ENCODE measurements around the gene HELZ. TPM values are rescaled to one million over a fixed set of nuclear protein-coding genes. Genes with fewer than 3 reads are reported as not detected.
"Not testable (repeated sequence)": the region's sequence is repeated elsewhere in the genome, so short reads cannot be mapped to it uniquely, and the experiment has no call there.

Gene HELZ
- total RNA-seq, 1 experiment from 2014 or later: 18.4 TPM

GRCh38 chr17:67265436-67266019, 20.5 kb upstream of the HELZ start:
- DNase-seq (ENCODE audit: low read depth): no peak

DNA sequence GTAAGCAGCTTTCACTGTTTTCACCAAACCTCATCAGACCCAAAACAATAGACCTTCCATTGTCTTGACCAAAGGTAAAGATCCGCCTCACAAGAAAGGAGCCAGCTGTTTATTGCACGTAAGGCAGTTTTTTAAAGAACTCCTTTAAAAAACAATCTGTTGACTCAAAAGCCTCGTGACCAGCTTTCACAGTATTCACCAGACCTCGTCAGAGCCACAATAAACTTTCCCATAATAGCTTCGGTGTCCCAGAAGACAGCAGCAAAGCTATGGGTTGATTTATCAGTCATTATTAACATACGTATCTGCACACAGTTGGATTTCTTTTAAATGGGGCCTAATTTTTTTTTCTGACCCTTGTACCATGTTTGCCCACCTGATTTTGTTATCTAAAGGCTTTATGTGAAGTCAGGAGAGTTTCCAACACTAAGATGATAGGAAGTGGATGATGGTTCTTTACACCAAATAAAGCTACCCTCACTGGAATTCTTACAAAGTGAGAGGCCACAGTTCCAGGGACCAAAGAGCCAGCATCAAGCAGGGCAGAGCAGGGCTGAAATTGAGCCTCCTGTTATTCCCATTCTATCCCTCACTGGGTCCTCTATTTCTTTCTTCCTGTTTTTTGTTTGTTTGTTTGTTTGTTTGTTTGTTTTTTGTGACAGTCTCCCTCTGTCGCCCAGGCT, 17.6 kb upstream of the HELZ start:
- DNase-seq (ENCODE audit: low read depth): no peak

DNA sequence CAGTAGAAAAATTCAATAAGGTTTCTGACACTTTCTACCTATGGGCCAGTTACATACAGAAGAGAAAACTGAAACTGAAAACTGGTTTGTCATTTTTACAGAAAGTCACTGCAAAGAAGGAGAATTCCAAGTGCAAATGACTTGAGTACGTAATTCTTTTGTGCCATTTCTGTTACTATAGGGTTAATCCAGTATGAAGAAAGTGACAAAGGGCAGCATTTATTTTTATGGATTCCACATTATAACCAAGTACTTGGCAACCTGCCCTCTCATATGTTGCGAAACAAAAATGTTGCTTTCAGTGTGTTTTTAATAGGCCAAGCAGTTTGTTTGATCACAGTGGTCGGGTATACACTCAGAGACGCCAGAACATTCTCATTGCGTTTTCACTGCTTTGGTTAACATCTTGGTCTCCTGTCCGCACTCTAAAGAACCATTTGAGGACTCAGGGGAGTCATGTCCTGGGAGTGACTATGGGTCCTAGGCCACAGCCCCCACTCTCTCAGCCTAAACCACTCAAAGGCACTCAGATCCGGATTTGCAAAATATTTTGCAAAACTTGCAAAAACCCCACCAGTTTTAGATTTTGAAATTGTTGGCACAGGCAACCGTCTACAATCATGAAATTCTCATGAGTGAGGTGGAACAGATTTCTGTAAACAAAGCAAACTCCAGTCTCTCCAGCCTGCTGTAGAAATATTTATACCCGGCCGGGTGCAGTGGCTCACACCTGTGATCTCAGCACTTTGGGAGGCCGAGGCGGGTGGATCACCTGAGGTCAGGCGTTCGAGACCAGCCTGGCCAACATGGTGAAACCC, 15.4 kb upstream of the HELZ start:
- peak; percentile 70 for DNase-seq (ENCODE audit: low read depth)

- DNase-seq (ENCODE audit: low read depth): no peak
Observed at GRCh38 chr17:67258821-67259468, 13.9 kb upstream of the HELZ start.

GRCh38 chr17:67256075-67256732, 11.2 kb upstream of the HELZ start:
- DNase-seq (ENCODE audit: low read depth): no peak

DNA sequence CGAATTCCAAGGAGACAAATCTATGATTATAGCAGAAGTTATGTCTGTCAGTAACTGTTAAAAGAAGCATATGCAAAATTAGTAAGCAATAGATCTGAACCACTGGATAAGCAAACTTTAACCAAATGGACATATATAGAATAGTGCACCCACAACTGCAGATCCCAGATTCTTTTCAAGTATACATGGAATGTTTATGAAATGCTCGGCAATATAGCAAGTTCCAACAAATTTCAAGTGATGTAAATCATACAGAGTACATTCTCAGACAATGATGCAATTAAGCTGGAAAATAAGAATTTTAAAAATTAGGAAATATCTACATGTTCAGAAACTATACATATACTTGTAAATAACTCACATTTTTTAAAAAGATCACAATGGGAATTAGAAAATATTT, 8.4 kb upstream of the HELZ start:
- DNase-seq (ENCODE audit: low read depth): no peak

GRCh38 chr17:67251586-67251985, 6.6 kb upstream of the HELZ start:
- DNase-seq (ENCODE audit: low read depth): not testable (repeated sequence)

DNA sequence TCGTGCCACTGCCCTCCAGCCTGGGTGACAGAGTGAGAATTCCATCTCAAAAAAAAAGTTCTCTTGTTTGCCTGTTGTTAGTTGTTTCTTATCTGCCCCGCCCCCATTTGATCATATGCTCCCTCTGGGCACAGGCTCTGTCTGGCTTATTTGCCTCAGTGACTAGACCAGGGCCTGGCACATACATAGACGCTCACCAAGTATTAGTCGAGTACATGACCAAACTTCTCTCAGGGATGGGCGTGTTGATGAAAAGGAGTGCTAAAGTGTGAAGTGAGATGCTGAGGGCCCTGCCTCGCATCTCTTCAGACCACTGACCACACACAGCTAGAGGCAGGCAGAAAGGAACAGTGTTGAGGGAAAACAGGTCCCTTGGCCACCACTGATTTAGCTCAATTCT, 3.3 kb upstream of the HELZ start:
- DNase-seq (ENCODE audit: low read depth): no peak

- DNase-seq (ENCODE audit: low read depth): no peak
Observed at GRCh38 chr17:67247416-67247900, 2.5 kb upstream of the HELZ start.

- DNase-seq (ENCODE audit: low read depth): no peak
Observed at GRCh38 chr17:67246653-67247415, 1.8 kb upstream of the HELZ start.

DNA sequence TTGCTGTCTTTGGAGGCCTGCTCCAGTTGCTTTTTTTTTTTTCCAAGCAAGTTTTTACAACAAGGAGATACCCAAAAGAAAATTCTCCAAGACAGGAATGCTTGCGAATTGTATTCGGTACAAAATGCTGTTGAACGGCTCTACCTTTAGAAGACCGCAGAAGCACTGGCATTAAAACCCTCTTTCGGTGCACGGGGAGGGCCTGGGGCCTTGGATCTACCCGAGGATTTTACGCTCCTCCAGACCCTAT, 1.3 kb upstream of the HELZ start:
- DNase-seq (ENCODE audit: low read depth): no peak

GRCh38 chr17:67245694-67246402, 852 bp upstream of the HELZ start:
- no peak for DNase-seq (ENCODE audit: low read depth)

DNA sequence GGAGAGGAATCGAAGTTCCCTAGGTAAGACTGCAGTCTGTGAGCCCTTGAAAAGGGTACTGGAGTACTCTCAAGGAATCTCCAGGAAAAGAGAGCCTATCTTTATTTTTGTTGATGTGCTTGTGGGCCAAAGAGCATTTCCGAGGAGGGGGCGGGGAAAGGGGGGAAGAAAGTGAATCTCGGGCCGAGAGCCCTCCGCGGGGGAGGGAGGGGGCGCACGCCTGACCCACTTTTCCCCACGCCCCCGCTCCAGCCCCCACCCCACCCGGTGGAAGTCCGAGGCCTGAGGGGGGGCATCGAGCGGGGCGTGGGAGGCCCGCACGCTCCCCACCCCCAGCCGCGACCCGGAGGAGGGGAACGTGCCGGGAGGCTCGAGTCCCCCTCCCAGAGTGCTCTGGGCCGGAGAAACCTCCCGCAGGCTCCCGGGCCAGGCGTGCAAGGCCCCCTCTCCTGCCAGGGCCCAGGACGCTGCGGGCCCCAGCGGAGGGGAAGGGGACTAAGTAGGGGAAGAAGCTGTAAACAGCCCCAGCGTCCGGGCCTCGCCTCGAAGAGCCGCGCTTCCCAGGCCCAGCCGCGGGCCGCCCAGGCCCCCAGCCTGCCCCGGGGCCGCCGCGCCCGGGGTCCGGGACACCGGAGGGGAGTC, 444 bp downstream of the HELZ start:
- DNase-seq (ENCODE audit: low read depth): no peak

GRCh38 chr17:67243284-67243683, 1.7 kb downstream of the HELZ start:
- no peak for DNase-seq (ENCODE audit: low read depth)

DNA sequence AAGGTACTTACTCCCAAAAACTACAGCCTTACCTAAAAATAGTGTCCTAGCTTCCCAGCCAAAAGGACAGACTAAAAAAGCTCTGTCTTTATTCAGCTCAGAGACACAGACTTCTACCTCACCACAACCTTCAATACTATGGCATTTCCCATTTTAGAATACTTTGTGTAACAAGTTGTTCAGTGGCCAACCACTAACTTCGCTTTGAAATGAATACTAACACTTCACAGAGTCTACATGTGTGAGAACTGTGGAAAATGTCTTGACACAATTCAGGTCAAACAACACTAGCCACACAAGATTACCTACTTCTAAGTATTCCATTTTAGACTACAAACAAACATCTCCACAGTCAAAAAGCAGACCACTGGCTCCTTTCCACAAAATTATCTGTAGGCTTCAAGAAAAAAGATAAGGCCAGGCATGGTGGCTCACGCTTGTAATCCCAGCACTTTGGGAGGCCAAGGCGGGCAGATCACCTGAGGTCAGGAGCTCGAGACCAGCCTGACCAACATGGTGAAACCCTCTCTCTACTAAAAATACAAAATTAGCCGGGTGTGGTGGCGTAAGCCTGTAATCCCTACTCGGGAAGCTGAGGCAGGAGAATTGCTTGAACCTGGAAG, 3.2 kb downstream of the HELZ start:
- no peak for DNase-seq (ENCODE audit: low read depth)

GRCh38 chr17:67239597-67239996, 5.4 kb downstream of the HELZ start:
- DNase-seq (ENCODE audit: low read depth): no peak

GRCh38 chr17:67238991-67239390, 6.0 kb downstream of the HELZ start:
- no peak for DNase-seq (ENCODE audit: low read depth)

- DNase-seq (ENCODE audit: low read depth): no peak
Observed at GRCh38 chr17:67232441-67232840, 12.6 kb downstream of the HELZ start.
